SK-N-SH (cell line): Measurements from ENCODE around the gene DVL2. TPM values are rescaled to one million over a fixed set of nuclear protein-coding genes. Genes with fewer than 3 reads are reported as not detected.
A peak's percentile ranks its signal among the peaks of the same experiment; 100 is the strongest.

Experiments used
- CTCF ChIA-PET: fragments of 300-600, 350-600 bp; formaldehyde crosslinking; extraction: SDS; loops from one replicate; lab custom pipeline; 2021; lab: Yijun Ruan, JAX
- POLR2A ChIA-PET: fragments of 350-600 bp; sonication (Branson Sonifier 250); formaldehyde crosslinking; extraction: SDS; loops from one replicate; lab custom pipeline; 2020; ENCODE audit warnings: antibody characterized with exemption, inconsistent platforms; lab: Yijun Ruan, JAX
- DNase-seq: peaks from one replicate; pipeline ENCODE4 v3.0.0; 2012
- H2AFZ ChIP-seq: fragments of 200-600 bp; sonication (generic); 2 replicates; pipeline ENCODE4 v1.8.1; 2016; ENCODE audit warnings: antibody characterized with exemption, mild to moderate bottlenecking, low read depth
- H3F3A ChIP-seq: fragments of 200-600 bp; sonication (generic); replicated peaks from 2 replicates; pipeline ENCODE3; 2016; ENCODE audit warnings: antibody characterized with exemption, mild to moderate bottlenecking; ENCODE audit not compliant: insufficient read depth
- H3K27ac ChIP-seq, 2 experiments: fragments of 200-500 bp in 1 of 2; fragments of 200-600 bp in 1 of 2; sonication (Bioruptor generic) in 1 of 2; sonication (generic), shearing (Covaris generic) in 1 of 2; 2 replicates each; pipeline versions ENCODE4 v1.5.1 to v1.6.1; 2014 to 2016; ENCODE audit warnings: low read depth in 2 of 2, inconsistent platforms in 1 of 2, low read length in 1 of 2, mild to moderate bottlenecking in 1 of 2, mixed read lengths in 1 of 2
- H3K27me3 ChIP-seq: fragments of 200-600 bp; sonication (generic), shearing (Covaris generic); 2 replicates; pipeline ENCODE4 v1.6.1; 2016; ENCODE audit warnings: mixed run types; ENCODE audit not compliant: insufficient read depth
- H3K36me3 ChIP-seq, 2 experiments: fragments of 200-500 bp in 1 of 2; fragments of 200-600 bp in 1 of 2; sonication (Bioruptor generic) in 1 of 2; sonication (generic) in 1 of 2; replicated peaks in 1 of 2; 2 replicates each; pipeline versions ENCODE3 to v1.5.1; 2014 to 2016; ENCODE audit warnings: low read length in 1 of 2, mild to moderate bottlenecking in 1 of 2; ENCODE audit not compliant: insufficient read depth in 2 of 2, control insufficient read depth in 1 of 2
- H3K4me1 ChIP-seq, 2 experiments: fragments of 200-500 bp in 1 of 2; fragments of 200-600 bp in 1 of 2; sonication (Bioruptor generic) in 1 of 2; sonication (generic), shearing (Covaris generic) in 1 of 2; 2 replicates each; pipeline versions ENCODE4 v1.5.1 to v1.6.1; 2014 to 2016; ENCODE audit warnings: low read depth in 1 of 2, low read length in 1 of 2, mixed run types in 1 of 2; ENCODE audit not compliant: insufficient read depth in 2 of 2, control insufficient read depth in 1 of 2
- H3K4me2 ChIP-seq: fragments of 200-600 bp; sonication (generic), shearing (Covaris generic); 2 replicates; pipeline ENCODE4 v1.6.1; 2017; ENCODE audit warnings: mixed run types
- H3K4me3 ChIP-seq, 2 experiments: fragments of 200-500 bp in 1 of 2; fragments of 200-600 bp in 1 of 2; sonication (Bioruptor generic) in 1 of 2; sonication (generic), shearing (Covaris generic) in 1 of 2; 2 replicates each; pipeline versions ENCODE4 v1.5.1 to v1.8.1; 2014 to 2016; ENCODE audit warnings: low read depth in 2 of 2, inconsistent platforms in 1 of 2, low read length in 1 of 2, mild to moderate bottlenecking in 1 of 2, mixed read lengths in 1 of 2, moderate library complexity in 1 of 2
- H3K79me2 ChIP-seq: fragments of 200-600 bp; sonication (generic); 2 replicates; pipeline ENCODE4 v1.8.1; 2017; ENCODE audit warnings: mild to moderate bottlenecking; ENCODE audit not compliant: insufficient read depth
- H3K9ac ChIP-seq: fragments of 200-600 bp; sonication (generic); 2 replicates; pipeline ENCODE4 v1.6.1; 2017; ENCODE audit warnings: mixed run types
- H3K9me2 ChIP-seq: fragments of 200-600 bp; sonication (generic); 2 replicates; pipeline ENCODE4 v1.6.1; 2017; ENCODE audit warnings: mixed run types
- H3K9me3 ChIP-seq: fragments of 200-600 bp; sonication (generic); 2 replicates; pipeline ENCODE4 v1.6.1; 2017; ENCODE audit warnings: mixed run types, mild to moderate bottlenecking, moderate library complexity
- H4K20me1 ChIP-seq: fragments of 200-600 bp; sonication (generic); 2 replicates; pipeline ENCODE4 v1.6.1; 2017; ENCODE audit warnings: mild to moderate bottlenecking, mixed run types; ENCODE audit not compliant: insufficient read depth
- CHD2 ChIP-seq: fragments of 150-350 bp; IDR thresholded peaks from 2 replicates; pipeline ENCODE4 v1.6.1; 2018; ENCODE audit warnings: low read length; ENCODE audit not compliant: partially characterized antibody
- EP300 ChIP-seq, 2 experiments: IDR thresholded peaks; 2 replicates each; pipeline versions ENCODE4 v1.4.0 to v1.6.1; 2012; ENCODE audit warnings: borderline replicate concordance in 1 of 2, low read depth in 1 of 2, low read length in 1 of 2
- FOXM1 ChIP-seq: IDR thresholded peaks from 2 replicates; pipeline ENCODE4 v1.4.0; 2012; ENCODE audit warnings: low read depth, mild to moderate bottlenecking
- GABPA ChIP-seq: IDR thresholded peaks from 2 replicates; pipeline ENCODE4 v1.4.0; 2012; ENCODE audit warnings: low read depth, mild to moderate bottlenecking
- GATA2 ChIP-seq: sonication (generic); formaldehyde crosslinking; IDR thresholded peaks from 2 replicates; pipeline ENCODE4 v1.5.0; 2020; ENCODE audit warnings: mild to moderate bottlenecking, missing genetic modification reagents
- IRF3 ChIP-seq: fragments of 150-350 bp; IDR thresholded peaks from 2 replicates; pipeline ENCODE4 v1.6.1; 2016; ENCODE audit warnings: mild to moderate bottlenecking, low read depth, low read length
- JUND ChIP-seq: IDR thresholded peaks from 2 replicates; pipeline ENCODE4 v1.4.0; 2012
- MAX ChIP-seq: IDR thresholded peaks from 2 replicates; pipeline ENCODE4 v1.4.0; 2012; ENCODE audit warnings: low read depth
- MEF2A ChIP-seq: IDR thresholded peaks from 2 replicates; pipeline ENCODE4 v1.4.0; 2012; ENCODE audit warnings: low read depth, borderline replicate concordance
- MXI1 ChIP-seq: IDR thresholded peaks from 2 replicates; pipeline ENCODE4 v1.6.1; 2012; ENCODE audit warnings: mild to moderate bottlenecking, low read depth, low read length, improper control_type of control experiment
- TAF1 ChIP-seq: IDR thresholded peaks from 2 replicates; pipeline ENCODE4 v1.6.1; 2012; ENCODE audit warnings: low read depth, mild to moderate bottlenecking, low read length, moderate library complexity, borderline replicate concordance
- ZBTB33 ChIP-seq: IDR thresholded peaks from 2 replicates; pipeline ENCODE4 v1.4.0; 2012; ENCODE audit warnings: low read depth, borderline replicate concordance
- WGBS: methylation state at CpG from one replicate; pipeline ENCODE4 v1.1.6; 2017; ENCODE audit warnings: low lambda C conversion rate; 5-methylcytosine and 5-hydroxymethylcytosine counted together
- polyA plus RNA-seq, 3 experiments: library from polyadenylated mRNA; depleted of rRNA; stranded (reverse); fragments of >200 nt; gene quantifications; 2 replicates each; pipeline ENCODE4 v1.2.3, GENCODE V29; 2012

Gene DVL2
- polyA plus RNA-seq, 1 of the 3 experiments (the other 2 are of a cell fraction), result 8.3 TPM

- H2AFZ ChIP-seq, result no peak overlapping the region
- ChIA-PET POLR2A (interaction anchor here (1.0 kb wide), 1 partner anchor 22 kb away, joined by 6 read pairs; the partner anchor contains the start of gene PHF23), CTCF (interaction anchor here (1.0 to 3.7 kb wide), 4 partner anchors 12 to 194 kb away, joined by 3 to 37 read pairs (median 3); partner anchors contain the start of gene DVL2)
- peaks cover 53% of the 10 kb centered on the region for H3F3A ChIP-seq
- TF ChIP-seq FOXM1 (no peak), EP300 (IDR thresholded peaks at IDR 0.05; ENCODE audit: borderline replicate concordance in 1 of 2, low read depth in 1 of 2, low read length in 1 of 2) (no peak), IRF3 (no peak), MEF2A (no peak), ZBTB33 (no peak), GATA2 (CRISPR knock-in tag) (no peak), MXI1 (no peak), GABPA (no peak), CHD2 (no peak), MAX (no peak), TAF1 (no peak), JUND (no peak)
- no peaks in the 10 kb centered on the region for H3K9me3 ChIP-seq
- peaks cover 0 to 8% of the 10 kb centered on the region in 2 experiments for H3K36me3 ChIP-seq
- 9% methylated on average over 7 of the region's 7 CpGs for WGBS
- H3K4me2 ChIP-seq, result peak overlapping the region; percentile 97
- no peaks in the 10 kb centered on the region for H3K27me3 ChIP-seq
- H3K4me3 ChIP-seq, result peak overlapping the region; percentile 61 to 74
- H3K27ac ChIP-seq, result peak overlapping the region; percentile 60 to 96
- no peak for DNase-seq
- peaks cover 18% of the 10 kb centered on the region for H4K20me1 ChIP-seq
- H3K79me2 ChIP-seq, result peaks cover 57% of the 10 kb centered on the region
- peak overlapping the region; percentile 88 for H3K9ac ChIP-seq
- H3K4me1 ChIP-seq, result peaks cover 26 to 63% of the 10 kb centered on the region in 2 experiments; a peak in 3 of 4 replicates
- no peaks in the 10 kb centered on the region for H3K9me2 ChIP-seq
Observed at GRCh38 chr17:7216242-7217112, 17.8 kb downstream of the DVL2 start.
